H1 (cell line): ENCODE results near the gene ATOH8. TPM values are rescaled to one million over a fixed set of nuclear protein-coding genes. Genes with fewer than 3 reads are reported as not detected.

Experiments used
- CTCF ChIA-PET: fragments of 300-600 bp; sonication (Branson Sonifier 250); formaldehyde crosslinking; loops from one replicate; lab custom pipeline; 2021; ENCODE audit not compliant: partially characterized antibody; lab: Charles Lee
- POLR2A ChIA-PET: fragments of 300-600 bp; sonication (Branson Sonifier 250); formaldehyde crosslinking; loops from one replicate; lab custom pipeline; 2021; ENCODE audit warnings: inconsistent platforms; ENCODE audit not compliant: partially characterized antibody; lab: Charles Lee
- DNase-seq, 2 experiments: peaks; one replicate each; pipeline versions ENCODE4 v3.0.0 to v3.0.0-alpha.2; 2010 to 2022; ENCODE audit warnings: low spot score in 2 of 2, low read depth in 1 of 2, mixed read lengths in 1 of 2
- FAIRE-seq: peaks from 2 replicates; lab custom pipeline; 2011; peaks lifted over from hg19 to GRCh38; lab: Jason Lieb, UNC
- H2AFZ ChIP-seq: 2 replicates; pipeline ENCODE4 v1.8.1; 2012; ENCODE audit warnings: low read length, inconsistent platforms
- H2AK5ac ChIP-seq: 2 replicates; pipeline ENCODE4 v1.6.1; 2013; ENCODE audit warnings: low read depth, low read length
- H2BK120ac ChIP-seq: replicated peaks from 2 replicates; pipeline ENCODE3; 2013; ENCODE audit warnings: low read depth, low read length, inconsistent platforms
- H2BK12ac ChIP-seq: 2 replicates; pipeline ENCODE4 v1.6.1; 2013; ENCODE audit warnings: low read depth, low read length
- H2BK15ac ChIP-seq: 2 replicates; pipeline ENCODE4 v1.6.1; 2013; ENCODE audit warnings: low read length
- H2BK20ac ChIP-seq: 2 replicates; pipeline ENCODE4 v1.6.1; 2013; ENCODE audit warnings: low read length
- H2BK5ac ChIP-seq: 2 replicates; pipeline ENCODE4 v1.6.1; 2013; ENCODE audit warnings: low read depth, low read length
- H3K14ac ChIP-seq: 2 replicates; pipeline ENCODE4 v1.6.1; 2013; ENCODE audit warnings: inconsistent platforms; ENCODE audit not compliant: insufficient read length
- H3K18ac ChIP-seq: 2 replicates; pipeline ENCODE4 v1.6.1; 2013; ENCODE audit warnings: low read length; ENCODE audit errors: extremely low read depth
- H3K23ac ChIP-seq: 2 replicates; pipeline ENCODE4 v1.6.1; 2013; ENCODE audit warnings: inconsistent platforms; ENCODE audit not compliant: insufficient read length
- H3K23me2 ChIP-seq: 2 replicates; pipeline ENCODE4 v1.6.1; 2013; ENCODE audit warnings: low read depth, low read length
- H3K27ac ChIP-seq: 2 replicates; pipeline ENCODE4 v1.6.1; 2011; ENCODE audit warnings: low read depth, low read length, inconsistent platforms
- H3K27me3 ChIP-seq, 4 experiments: replicated peaks in 1 of 4; 1 replicate in 1 of 4; 2 replicates in 3 of 4; pipeline versions ENCODE4 v1.6.1 to v1.8.1; 2011 to 2013; ENCODE audit warnings: low read length in 3 of 4, mild to moderate bottlenecking in 3 of 4, inconsistent platforms in 2 of 4, mixed read lengths in 2 of 4, moderate library complexity in 1 of 4; ENCODE audit not compliant: control insufficient read depth in 3 of 4, insufficient read depth in 3 of 4; ENCODE audit errors: extremely low read depth in 1 of 4
- H3K36me3 ChIP-seq, 4 experiments: 2 replicates each; pipeline versions ENCODE4 v1.6.1 to v1.8.1; 2011 to 2013; ENCODE audit warnings: mild to moderate bottlenecking in 4 of 4, low read length in 3 of 4, moderate library complexity in 2 of 4, control low read depth in 1 of 4, inconsistent platforms in 1 of 4; ENCODE audit not compliant: insufficient read depth in 4 of 4, control insufficient read depth in 2 of 4
- H3K4ac ChIP-seq: replicated peaks from 2 replicates; pipeline ENCODE3; 2013; ENCODE audit warnings: low read length, low read depth, mixed read lengths, inconsistent platforms; ENCODE audit not compliant: insufficient read length
- H3K4me1 ChIP-seq, 4 experiments: replicated peaks in 1 of 4; 1 replicate in 1 of 4; 2 replicates in 3 of 4; pipeline versions ENCODE4 v1.6.1 to v1.8.1; 2011 to 2013; ENCODE audit warnings: low read length in 3 of 4, inconsistent platforms in 2 of 4, mixed read lengths in 1 of 4; ENCODE audit not compliant: insufficient read depth in 4 of 4, control insufficient read depth in 3 of 4
- H3K4me2 ChIP-seq, 2 experiments: 2 replicates each; pipeline versions ENCODE4 v1.6.1 to v1.8.1; 2011 to 2013; ENCODE audit warnings: low read depth in 2 of 2, low read length in 2 of 2, control low read depth in 1 of 2, inconsistent platforms in 1 of 2, mild to moderate bottlenecking in 1 of 2; ENCODE audit not compliant: insufficient read depth in 1 of 2
- H3K4me3 ChIP-seq, 4 experiments: fragments of 200-600, 300-600 bp in 1 of 4; sonication (generic), shearing (Covaris generic), sonication (Bioruptor Twin) in 1 of 4; 2 replicates each; pipeline versions ENCODE4 v1.5.1 to v1.8.1; 2011 to 2016; ENCODE audit warnings: low read length in 4 of 4, low read depth in 3 of 4, control low read depth in 2 of 4, inconsistent platforms in 2 of 4, mild to moderate bottlenecking in 2 of 4, mixed read lengths in 1 of 4, moderate library complexity in 1 of 4; ENCODE audit not compliant: insufficient read depth in 2 of 4; ENCODE audit errors: extremely low read depth in 1 of 4
- H3K56ac ChIP-seq: replicated peaks from 2 replicates; pipeline ENCODE3; 2013; ENCODE audit warnings: low read depth, mild to moderate bottlenecking, mixed read lengths, low read length, inconsistent platforms; ENCODE audit not compliant: insufficient read length
- H3K79me1 ChIP-seq: 2 replicates; pipeline ENCODE4 v1.6.1; 2013; ENCODE audit warnings: low read depth, low read length, control low read depth
- H3K79me2 ChIP-seq, 2 experiments: 2 replicates each; pipeline versions ENCODE4 v1.6.1 to v1.8.1; 2012 to 2013; ENCODE audit warnings: low read length in 2 of 2, mild to moderate bottlenecking in 2 of 2, inconsistent platforms in 1 of 2; ENCODE audit not compliant: insufficient read depth in 2 of 2, control insufficient read depth in 1 of 2
- H3K9ac ChIP-seq, 4 experiments: replicated peaks in 1 of 4; 1 replicate in 1 of 4; 2 replicates in 3 of 4; pipeline versions ENCODE4 v1.6.1 to v1.8.1; 2011 to 2013; ENCODE audit warnings: low read depth in 3 of 4, low read length in 3 of 4, control low read depth in 2 of 4, mild to moderate bottlenecking in 2 of 4, moderate library complexity in 2 of 4, inconsistent platforms in 1 of 4; ENCODE audit errors: extremely low read depth in 1 of 4
- H3K9me3 ChIP-seq, 2 experiments: 2 replicates each; pipeline versions ENCODE4 v1.6.1 to v1.8.1; 2012 to 2013; ENCODE audit warnings: mild to moderate bottlenecking in 2 of 2, moderate library complexity in 2 of 2, control low read depth in 1 of 2, inconsistent platforms in 1 of 2, low read depth in 1 of 2, low read length in 1 of 2, mixed read lengths in 1 of 2; ENCODE audit not compliant: insufficient read depth in 2 of 2
- H4K20me1 ChIP-seq, 2 experiments: replicated peaks in 1 of 2; 2 replicates each; pipeline versions ENCODE3 to v1.8.1; 2011 to 2013; ENCODE audit warnings: inconsistent platforms in 2 of 2, low read length in 2 of 2, mild to moderate bottlenecking in 1 of 2; ENCODE audit not compliant: insufficient read depth in 2 of 2, control insufficient read depth in 1 of 2
- H4K5ac ChIP-seq: 2 replicates; pipeline ENCODE4 v1.6.1; 2013; ENCODE audit warnings: low read length, low read depth, mixed read lengths, inconsistent platforms; ENCODE audit not compliant: insufficient read length
- H4K8ac ChIP-seq: 2 replicates; pipeline ENCODE4 v1.8.0; 2013; ENCODE audit warnings: mild to moderate bottlenecking, moderate library complexity, low read length, inconsistent platforms; ENCODE audit not compliant: insufficient read depth; ENCODE audit errors: extremely low read depth
- H4K91ac ChIP-seq: replicated peaks from 2 replicates; pipeline ENCODE3; 2013; ENCODE audit warnings: low read length, mixed read lengths, inconsistent platforms; ENCODE audit not compliant: insufficient read length
- ATF2 ChIP-seq: IDR thresholded peaks from 2 replicates; pipeline ENCODE4 v1.6.1; 2012; ENCODE audit warnings: low read length, inconsistent platforms
- BRCA1 ChIP-seq: IDR thresholded peaks from 2 replicates; pipeline ENCODE4 v1.6.1; 2012; ENCODE audit warnings: low read depth, low read length, improper control_type of control experiment
- CEBPB ChIP-seq: IDR thresholded peaks from 2 replicates; pipeline ENCODE4 v1.6.1; 2012; ENCODE audit warnings: low read depth, low read length
- GTF2F1 ChIP-seq: IDR thresholded peaks from 2 replicates; pipeline ENCODE4 v1.6.1; 2012; ENCODE audit warnings: low read depth, low read length, improper control_type of control experiment, borderline replicate concordance
- HDAC2 ChIP-seq, 2 experiments: fragments of 300-600 bp in 1 of 2; sonication (generic) in 1 of 2; IDR thresholded peaks; 2 replicates each; pipeline ENCODE4 v1.6.1; 2011 to 2012; ENCODE audit warnings: low read depth in 2 of 2, low read length in 2 of 2, mild to moderate bottlenecking in 2 of 2, moderate library complexity in 2 of 2, borderline replicate concordance in 1 of 2, inconsistent platforms in 1 of 2
- PHF8 ChIP-seq: fragments of 200-600 bp; sonication (generic); conservative IDR thresholded peaks from 2 replicates; pipeline ENCODE4 v1.7.1; 2012; ENCODE audit warnings: low read depth, mild to moderate bottlenecking, inconsistent platforms, low read length, moderate library complexity
- POU5F1 ChIP-seq: IDR thresholded peaks from 2 replicates; pipeline ENCODE4 v1.6.1; 2011; ENCODE audit warnings: low read depth, mild to moderate bottlenecking, low read length, moderate library complexity
- SAP30 ChIP-seq: fragments of 300-600 bp; sonication (generic); IDR thresholded peaks from 2 replicates; pipeline ENCODE4 v1.7.1; 2012; ENCODE audit warnings: low read length, moderate library complexity, mild to moderate bottlenecking, inconsistent platforms; ENCODE audit not compliant: insufficient read depth, insufficient replicate concordance
- SP2 ChIP-seq: IDR thresholded peaks from 2 replicates; pipeline ENCODE4 v1.6.1; 2012; ENCODE audit warnings: mild to moderate bottlenecking, low read length, inconsistent platforms
- SRF ChIP-seq: IDR thresholded peaks from 2 replicates; pipeline ENCODE4 v1.6.1; 2011; ENCODE audit warnings: mild to moderate bottlenecking, low read depth, low read length, moderate library complexity
- TBP ChIP-seq: IDR thresholded peaks from 2 replicates; pipeline ENCODE4 v1.6.1; 2011; ENCODE audit warnings: low read depth, low read length, improper control_type of control experiment
- WGBS, 2 experiments: shearing (Covaris generic) in 1 of 2; methylation state at CpG; one replicate each; pipeline versions ENCODE4 v1.1.6 to v1.1.7; 2013 to 2015; ENCODE audit warnings: low lambda C conversion rate in 2 of 2, mixed read lengths in 2 of 2, inconsistent platforms in 1 of 2, low coverage in 1 of 2, missing lambda C conversion rate in 1 of 2; ENCODE audit not compliant: insufficient replicate concordance in 2 of 2, insufficient coverage in 1 of 2, insufficient read length in 1 of 2; ENCODE audit errors: extremely low coverage in 1 of 2, missing lambda C conversion rate in 1 of 2; 5-methylcytosine and 5-hydroxymethylcytosine counted together
- polyA plus RNA-seq, 7 experiments: library from polyadenylated mRNA; depleted of rRNA in 3 of 7; stranded (reverse) in 5 of 7; unstranded in 2 of 7; fragments of >200 nt in 5 of 7; fragments of 200-250 nt in 2 of 7; gene quantifications; 1 replicate in 5 of 7; 2 replicates in 1 of 7; 4 replicates in 1 of 7; pipeline versions ENCODE4 v1.2.1 to v1.2.3, GENCODE V29; 2011 to 2013; ENCODE audit warnings: missing spikeins in 2 of 7, mixed read lengths in 2 of 7
- total RNA-seq: library from RNA; stranded (reverse); fragmentation: NEBNext Ultra II Directional; extraction: Animal tissue kit (Norgen Biotek cat#: 25700); gene quantifications from 2 replicates; pipeline ENCODE4 v1.2.1, GENCODE V29; 2021

The ATOH8 gene
- total and polyA plus RNA-seq, 2 of the 8 experiments (the other 6 are each of a cell fraction or from before 2014, with no cell fraction given) = 0.50 to 0.53 TPM

GRCh38 chr2:85789271-85789670 lies 35.5 kb downstream of the ATOH8 start:
- H2BK20ac ChIP-seq = no peak overlapping the region
- no peak overlapping the region for H3K4me3 ChIP-seq
- H3K79me1 ChIP-seq = no peaks in the 10 kb centered on the region
- no peaks in the 10 kb centered on the region for H3K23me2 ChIP-seq
- H2BK5ac ChIP-seq = no peak overlapping the region
- no peak overlapping the region for H2BK120ac ChIP-seq
- no peak overlapping the region for H3K14ac ChIP-seq
- no peaks in the 10 kb centered on the region for H4K20me1 ChIP-seq
- H3K79me2 ChIP-seq = no peaks in the 10 kb centered on the region
- H2AK5ac ChIP-seq = no peak overlapping the region
- 88% methylated on average over 5 of the region's 5 CpGs; no CpG with 5 or more reads in 1 of the 2 experiments for WGBS, 2 experiments
- no peak overlapping the region for H2BK15ac ChIP-seq
- H3K4me2 ChIP-seq = no peak overlapping the region
- H3K36me3 ChIP-seq = no peaks in the 10 kb centered on the region
- no peak overlapping the region for H3K27ac ChIP-seq
- H3K9me3 ChIP-seq = no peaks in the 10 kb centered on the region
- POLR2A ChIA-PET = interaction anchor here (0.7 kb wide), 1 partner anchor 538 kb away, joined by 3 read pairs; no protein-coding TSS in a partner anchor
- H4K91ac ChIP-seq = no peak overlapping the region
- H2AFZ ChIP-seq = no peak overlapping the region
- no peak overlapping the region for H3K18ac ChIP-seq
- no peak overlapping the region for H3K4ac ChIP-seq
- peaks cover 0 to 5% (median 1%) of the 10 kb centered on the region in 4 experiments; a peak in 3 of 7 replicates for H3K4me1 ChIP-seq
- no peak for TF ChIP-seq SAP30
- no peak for TF ChIP-seq PHF8
- no peak for TF ChIP-seq ATF2
- TF ChIP-seq GTF2F1 = no peak
- TF ChIP-seq TBP = no peak
- no peak for TF ChIP-seq HDAC2 (IDR thresholded peaks at IDR 0.05; ENCODE audit: borderline replicate concordance in 1 of 2, low read depth in 2 of 2, low read length in 2 of 2)
- TF ChIP-seq SRF = no peak
- no peak for TF ChIP-seq POU5F1
- TF ChIP-seq BRCA1 = no peak
- TF ChIP-seq CEBPB = no peak
- TF ChIP-seq SP2 = no peak
- no peak for DNase-seq
- H3K27me3 ChIP-seq = no peaks in the 10 kb centered on the region
- H4K5ac ChIP-seq = no peak overlapping the region
- no peak overlapping the region for H3K56ac ChIP-seq
- no peak overlapping the region for H4K8ac ChIP-seq
- no peak overlapping the region for H3K9ac ChIP-seq
- no peak for FAIRE-seq
- CTCF ChIA-PET = interaction anchor here (0.9 to 38.6 kb wide), 7 partner anchors 15 to 113 kb away, joined by 3 to 986 read pairs (median 6); partner anchors contain the start of gene ATOH8
- no peak overlapping the region for H2BK12ac ChIP-seq
- H3K23ac ChIP-seq = no peak overlapping the region
